Suprapubic skin (tissue), 4 donors: ENCODE measurements around the gene IMPA2. TPM values are rescaled to one million over a fixed set of nuclear protein-coding genes. Genes with fewer than 3 reads are reported as not detected.
A peak's percentile ranks its signal among the peaks of the same experiment; 100 is the strongest.

Experiments used
- DNase-seq, 2 donors: peaks; one replicate each; pipeline ENCODE4 v3.0.0-alpha.2; 2019; ENCODE audit warnings: low spot score in 2 of 2
- H3K27ac ChIP-seq: fragments of 200-600 bp; sonication (generic); one replicate; pipeline ENCODE4 v1.5.1; 2019
- H3K27me3 ChIP-seq: fragments of 200-600 bp; sonication (generic); one replicate; pipeline ENCODE4 v1.5.1; 2019
- H3K36me3 ChIP-seq: fragments of 200-600 bp; sonication (generic); one replicate; pipeline ENCODE4 v1.5.1; 2019
- H3K4me1 ChIP-seq: fragments of 200-600 bp; sonication (generic); one replicate; pipeline ENCODE4 v1.5.1; 2019
- H3K4me3 ChIP-seq: fragments of 200-600 bp; sonication (generic); one replicate; pipeline ENCODE4 v1.5.1; 2019; ENCODE audit warnings: mild to moderate bottlenecking
- H3K9me3 ChIP-seq: fragments of 200-600 bp; sonication (generic); one replicate; pipeline ENCODE4 v1.5.1; 2019
- CTCF ChIP-seq, 2 donors: fragments of 200-600 bp in 1 of 2; fragments of 450-650 bp in 1 of 2; sonication (generic) in 1 of 2; IDR thresholded peaks; one replicate each; pipeline ENCODE4 v1.5.1; 2016 to 2019; ENCODE audit warnings: antibody characterized with exemption in 2 of 2, mild to moderate bottlenecking in 1 of 2, moderate library complexity in 1 of 2
- EP300 ChIP-seq: sonication (generic); formaldehyde crosslinking; IDR thresholded peaks from one replicate; pipeline ENCODE4 v1.6.1; 2017; ENCODE audit warnings: antibody characterized with exemption
- POLR2A ChIP-seq, 2 donors: fragments of 450-650 bp; IDR thresholded peaks; one replicate each; pipeline ENCODE4 v1.6.1; 2017; ENCODE audit warnings: antibody characterized with exemption in 2 of 2, mild to moderate bottlenecking in 2 of 2, moderate library complexity in 2 of 2
- POLR2AphosphoS5 ChIP-seq, 3 donors: sonication (generic); formaldehyde crosslinking; IDR thresholded peaks; one replicate each; pipeline ENCODE4 v1.6.1; 2017; ENCODE audit warnings: antibody characterized with exemption in 3 of 3
- WGBS: methylation state at CpG from one replicate; pipeline ENCODE4 v1.1.5; 2018; 5-methylcytosine and 5-hydroxymethylcytosine counted together
- total RNA-seq, 4 donors: library from RNA; depleted of rRNA; stranded (reverse); fragments of >200 nt; gene quantifications; one replicate each; pipeline ENCODE4 v1.1.0, GENCODE V29; 2016

The IMPA2 gene
- total RNA-seq, 4 donors from 2014 or later: 234 to 396 (median 363) TPM

GRCh38 chr18:11975723-11976122 lies 5.6 kb upstream of the IMPA2 start:
- Histone ChIP-seq H3K9me3 (no peaks in the 10 kb centered on the region), H3K4me3 (no peak overlapping the region), H3K4me1 (peaks cover 9% of the 10 kb centered on the region), H3K27me3 (no peaks in the 10 kb centered on the region), H3K27ac (no peak overlapping the region), H3K36me3 (no peaks in the 10 kb centered on the region)
- no peak for DNase-seq
- 91% methylated on average over 2 of the region's 2 CpGs for WGBS
- TF ChIP-seq POLR2AphosphoS5 (IDR thresholded peaks at IDR 0.05) (no peak), POLR2A (IDR thresholded peaks at IDR 0.05) (no peak), EP300 (no peak), CTCF (IDR thresholded peaks at IDR 0.05) (no peak)

GRCh38 chr18:11976315-11977152 lies 4.8 kb upstream of the IMPA2 start:
- no peaks in the 10 kb centered on the region for H3K9me3 ChIP-seq
- WGBS: 79% methylated on average over 12 of the region's 13 CpGs
- H3K27me3 ChIP-seq: no peaks in the 10 kb centered on the region
- H3K4me3 ChIP-seq: no peak overlapping the region
- H3K4me1 ChIP-seq: peaks cover 9% of the 10 kb centered on the region
- no peak overlapping the region for H3K27ac ChIP-seq
- TF ChIP-seq POLR2AphosphoS5 (IDR thresholded peaks at IDR 0.05) (no peak), POLR2A (IDR thresholded peaks at IDR 0.05) (no peak), EP300 (no peak)
- peak in 1 of 2 donors; percentile 25 for DNase-seq
- H3K36me3 ChIP-seq: no peaks in the 10 kb centered on the region

- TF ChIP-seq EP300 (no peak), POLR2A (IDR thresholded peaks at IDR 0.05) (no peak), CTCF (IDR thresholded peaks at IDR 0.05) (no peak), POLR2AphosphoS5 (IDR thresholded peaks at IDR 0.05) (no peak)
- Histone ChIP-seq H3K27me3 (no peaks in the 10 kb centered on the region), H3K4me1 (peaks cover 14% of the 10 kb centered on the region), H3K4me3 (no peak overlapping the region), H3K36me3 (no peaks in the 10 kb centered on the region), H3K9me3 (no peaks in the 10 kb centered on the region), H3K27ac (no peak overlapping the region)
- 51% methylated on average over 3 of the region's 3 CpGs for WGBS
- no peak for DNase-seq
These were observed 4.2 kb upstream of the IMPA2 start for GRCh38 chr18:11977153-11977466.

GRCh38 chr18:11978956-11979355 lies 2.4 kb upstream of the IMPA2 start:
- TF ChIP-seq EP300: no peak
- no peak for TF ChIP-seq POLR2A (IDR thresholded peaks at IDR 0.05)
- TF ChIP-seq CTCF (IDR thresholded peaks at IDR 0.05): no peak
- TF ChIP-seq POLR2AphosphoS5 (IDR thresholded peaks at IDR 0.05): no peak
- WGBS: 63% methylated on average over 4 of the region's 4 CpGs
- H3K27ac ChIP-seq: no peak overlapping the region

GRCh38 chr18:11980163-11980493 lies 1.2 kb upstream of the IMPA2 start:
- Histone ChIP-seq H3K27ac (peak overlapping the region; percentile 97), H3K9me3 (no peaks in the 10 kb centered on the region), H3K4me1 (peaks cover 37% of the 10 kb centered on the region), H3K27me3 (no peaks in the 10 kb centered on the region), H3K4me3 (peak overlapping the region; percentile 82), H3K36me3 (no peaks in the 10 kb centered on the region)
- 3% methylated on average over 8 of the region's 11 CpGs for WGBS
- no peak for TF ChIP-seq POLR2A (IDR thresholded peaks at IDR 0.05)
- no peak for TF ChIP-seq EP300
- TF ChIP-seq POLR2AphosphoS5 (IDR thresholded peaks at IDR 0.05): no peak
- no peak for TF ChIP-seq CTCF (IDR thresholded peaks at IDR 0.05)
- no peak for DNase-seq

More at GRCh38 chr18:11978956-11979355, 2.4 kb upstream of the IMPA2 start:
- H3K4me1 ChIP-seq: peaks cover 32% of the 10 kb centered on the region
- no peaks in the 10 kb centered on the region for H3K9me3 ChIP-seq
- DNase-seq: no peak
- no peak overlapping the region for H3K4me3 ChIP-seq
- H3K27me3 ChIP-seq: no peaks in the 10 kb centered on the region
- no peaks in the 10 kb centered on the region for H3K36me3 ChIP-seq
